Heart left ventricle (tissue), 13 donors: ENCODE results near the gene PPP1R14C.

Experiments
- POLR2A ChIP-seq, 2 donors: fragments of 450-650 bp; IDR thresholded peaks; one replicate each; pipeline ENCODE4 v1.6.1; 2017; ENCODE audit warnings: antibody characterized with exemption in 2 of 2, mild to moderate bottlenecking in 2 of 2, moderate library complexity in 2 of 2
- TF ChIP-seq, protein P1 (sequence below), 12 donors: fragments of 200-600 bp; sonication (generic) in 4 of 12; IDR thresholded peaks; one replicate each; pipeline versions ENCODE4 v1.5.0 to v1.8.0; 2018 to 2022; ENCODE audit warnings: antibody characterized with exemption in 12 of 12, mild to moderate bottlenecking in 5 of 12
- donor health status: ischemic (EF 13 %, LVEDD 7.1; RV severe dilation, severe dysfunction).
- donor health status: DM: no; HTN: yes; CAD: no.
- donor health status: DM: no; HTN: no; CAD: no.
- donor health status: ischemic (EF 25% LVEDD 6.9; RV normal size, moderate dysfunction).
- donor health status: ischemic (EF 25% LVEDD 5.7; RV mildly dilated, moderate dysfunction).
- donor health status: ischemic (EF 35%, LVEDD 5.7; RV mildly dilated, moderate dysfunction).
- donor health status: nonischemic (EF 11% LVEDD 7.7; RV severe dilation, severe dysfunction).
- donor health status: DM: yes; HTN: yes; CAD: no.
- donor health status: PGD.
- donor health status: ischemic (EF 29% LVEDD 5.4; RV normal size, mild dysfunction).
- donor health status: nonischemic (EF 23%, LVEDD 6.1; RV moderate dilation, normal function).

DNA sequence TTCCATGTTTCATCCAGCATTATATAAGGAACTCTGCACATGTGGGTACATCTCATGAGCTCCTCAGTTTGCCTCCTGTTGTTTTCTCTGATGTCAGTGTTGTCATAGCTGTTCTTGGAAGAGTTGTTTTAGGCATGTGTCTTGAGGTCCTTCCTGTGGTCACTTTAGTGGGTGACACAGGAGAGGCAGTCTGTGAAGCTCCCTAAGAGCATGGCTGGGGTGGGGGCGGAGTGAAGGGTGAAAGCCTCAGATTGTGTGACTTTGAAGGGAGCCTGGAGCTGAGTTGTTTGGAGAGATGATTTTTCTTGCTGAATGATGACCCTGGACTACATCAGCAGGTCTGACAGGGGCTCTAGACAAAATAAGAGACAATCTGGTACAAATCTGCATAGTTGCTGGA is 37.7 kb downstream of the PPP1R14C start:
- TF ChIP-seq, protein P1, sequence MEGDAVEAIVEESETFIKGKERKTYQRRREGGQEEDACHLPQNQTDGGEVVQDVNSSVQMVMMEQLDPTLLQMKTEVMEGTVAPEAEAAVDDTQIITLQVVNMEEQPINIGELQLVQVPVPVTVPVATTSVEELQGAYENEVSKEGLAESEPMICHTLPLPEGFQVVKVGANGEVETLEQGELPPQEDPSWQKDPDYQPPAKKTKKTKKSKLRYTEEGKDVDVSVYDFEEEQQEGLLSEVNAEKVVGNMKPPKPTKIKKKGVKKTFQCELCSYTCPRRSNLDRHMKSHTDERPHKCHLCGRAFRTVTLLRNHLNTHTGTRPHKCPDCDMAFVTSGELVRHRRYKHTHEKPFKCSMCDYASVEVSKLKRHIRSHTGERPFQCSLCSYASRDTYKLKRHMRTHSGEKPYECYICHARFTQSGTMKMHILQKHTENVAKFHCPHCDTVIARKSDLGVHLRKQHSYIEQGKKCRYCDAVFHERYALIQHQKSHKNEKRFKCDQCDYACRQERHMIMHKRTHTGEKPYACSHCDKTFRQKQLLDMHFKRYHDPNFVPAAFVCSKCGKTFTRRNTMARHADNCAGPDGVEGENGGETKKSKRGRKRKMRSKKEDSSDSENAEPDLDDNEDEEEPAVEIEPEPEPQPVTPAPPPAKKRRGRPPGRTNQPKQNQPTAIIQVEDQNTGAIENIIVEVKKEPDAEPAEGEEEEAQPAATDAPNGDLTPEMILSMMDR (IDR thresholded peaks at IDR 0.05): no peak
- no peak for TF ChIP-seq POLR2A (IDR thresholded peaks at IDR 0.05)
